Activated T-cell treated with anti-CD3 and anti-CD28 coated beads for 24 hours (primary cell): ENCODE results near the gene CNGA4.
"Not testable (repeated sequence)": the region's sequence is repeated elsewhere in the genome, so short reads cannot be mapped to it uniquely, and the experiment has no call there.

Experiments
- DNase-seq: peaks from one replicate; pipeline ENCODE4 v3.0.0-alpha.2; 2020; ENCODE audit warnings: low read depth

Gene CNGA4

GRCh38 chr11:6268820-6269219 is 29.9 kb downstream of the CNGA4 start:
- DNase-seq, result no peak

GRCh38 chr11:6269994-6270393 is 31.1 kb downstream of the CNGA4 start:
- DNase-seq, result no peak

- no peak for DNase-seq
Measured at GRCh38 chr11:6270584-6271246, 31.8 kb downstream of the CNGA4 start.

GRCh38 chr11:6271598-6271997 is 32.7 kb downstream of the CNGA4 start:
- no peak for DNase-seq

- DNase-seq, result no peak
Measured at GRCh38 chr11:6273188-6273587, 34.3 kb downstream of the CNGA4 start.

- not testable (repeated sequence) for DNase-seq
Measured at GRCh38 chr11:6280809-6281208, 41.9 kb downstream of the CNGA4 start.

GRCh38 chr11:6283453-6284023 is 44.6 kb downstream of the CNGA4 start:
- DNase-seq, result no peak

GRCh38 chr11:6284250-6284649 is 45.4 kb downstream of the CNGA4 start:
- no peak for DNase-seq

GRCh38 chr11:6285019-6285418 is 46.1 kb downstream of the CNGA4 start:
- no peak for DNase-seq
